Stimulated activated naive CD4-positive, alpha-beta T cell (primary cell): Measurements from ENCODE around the gene KRT7.
"Not testable (repeated sequence)": the region's sequence is repeated elsewhere in the genome, so short reads cannot be mapped to it uniquely, and the experiment has no call there.

ENCODE experiments used
- DNase-seq, 6 experiments: peaks; one replicate each; lab custom pipeline; 2025; lab: John Stamatoyannopoulos, UW

The KRT7 gene

GRCh38 chr12:52278575-52279421, 45.8 kb downstream of the KRT7 start:
- DNase-seq: peak; percentile 15 to 67 (median 48)

- no peak for DNase-seq
Measured at GRCh38 chr12:52279422-52280318, 46.6 kb downstream of the KRT7 start.

DNA sequence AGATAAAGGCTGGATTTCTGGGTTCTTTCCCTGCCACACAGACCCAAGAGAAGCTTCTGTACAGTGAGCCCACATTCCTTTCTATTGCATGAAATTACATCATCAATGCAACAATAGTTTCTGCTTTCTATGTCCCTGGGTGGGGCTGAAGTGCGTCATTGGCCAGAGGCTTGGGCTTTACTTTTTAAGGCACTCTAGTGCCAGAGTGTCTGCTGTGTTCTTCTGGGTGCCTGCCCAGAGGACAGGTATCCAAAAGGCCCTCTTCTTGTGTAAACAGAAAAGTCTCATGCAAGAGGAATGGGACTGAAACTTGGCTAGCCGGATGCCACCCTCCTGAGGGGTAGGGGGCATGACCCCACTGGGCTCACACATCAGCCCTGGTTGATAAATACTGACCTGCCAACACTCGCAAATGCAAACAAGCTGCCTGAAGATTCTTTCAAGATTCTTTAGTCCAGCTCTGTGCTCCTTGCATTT, 47.3 kb downstream of the KRT7 start:
- DNase-seq: no peak

DNA sequence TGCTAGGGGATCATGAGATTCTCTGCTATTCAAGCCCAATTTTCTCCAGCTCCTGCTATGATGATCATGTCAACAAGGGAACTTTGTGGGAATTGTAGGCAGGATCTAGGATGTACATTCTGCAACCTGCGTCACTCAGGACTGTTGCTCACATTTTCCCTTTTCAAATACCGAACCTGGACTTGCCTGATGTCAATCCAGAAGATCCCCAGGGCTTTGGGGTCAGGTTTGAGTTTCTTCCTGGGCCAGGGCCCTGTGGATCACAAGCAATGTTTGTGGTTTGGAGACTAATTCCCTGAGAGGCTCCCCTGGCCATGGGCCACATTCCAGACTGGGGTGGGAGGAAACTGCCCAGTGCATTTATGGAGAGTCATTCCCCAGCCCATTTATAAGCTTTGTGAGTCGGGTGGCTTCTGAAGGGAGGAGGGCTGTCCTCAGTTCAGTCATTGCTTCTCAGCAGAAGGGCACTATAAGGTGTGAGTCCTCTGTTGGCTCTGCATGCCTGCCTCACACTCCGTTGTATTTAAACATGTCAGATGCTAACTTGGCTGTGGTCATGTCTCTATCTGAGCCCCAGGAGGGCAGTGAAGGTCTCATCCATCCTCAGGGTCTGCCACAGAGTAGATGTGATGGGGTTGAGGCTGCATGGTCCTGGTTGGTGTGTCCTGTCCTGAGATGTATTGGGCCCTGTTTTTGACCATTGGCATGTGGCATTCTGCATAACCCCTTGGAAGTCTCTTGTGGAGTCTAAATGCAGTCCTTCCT, 47.9 kb downstream of the KRT7 start:
- no peak for DNase-seq

DNA sequence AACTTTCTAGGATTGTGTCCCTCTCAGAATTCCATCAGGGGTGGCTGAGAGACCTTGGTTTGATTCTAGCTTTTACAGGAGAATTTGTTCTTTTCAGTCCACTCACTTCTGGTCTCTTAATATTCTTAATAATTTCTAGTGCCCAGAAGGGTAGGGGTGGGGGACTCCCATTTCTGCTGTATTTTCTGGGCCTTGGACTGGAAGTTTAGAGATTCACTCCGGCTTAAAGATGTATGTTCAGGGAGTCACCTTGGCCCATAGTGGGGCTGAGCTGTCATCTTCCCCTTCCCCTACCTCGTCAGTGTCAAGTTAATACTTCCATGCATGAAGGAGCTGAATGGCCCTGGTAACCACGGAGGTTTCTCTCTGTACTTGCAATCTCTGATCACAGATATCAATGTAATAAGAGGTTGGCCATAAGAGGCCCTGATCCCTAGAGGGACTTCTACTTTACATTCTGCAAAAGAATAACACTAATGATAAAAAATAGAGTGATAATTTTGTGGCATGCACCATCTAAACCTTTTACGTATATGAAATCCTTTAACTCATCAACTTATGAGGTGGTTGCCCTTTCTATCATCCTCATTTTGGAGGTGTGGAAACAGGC, 51.6 kb downstream of the KRT7 start:
- no peak for DNase-seq

DNA sequence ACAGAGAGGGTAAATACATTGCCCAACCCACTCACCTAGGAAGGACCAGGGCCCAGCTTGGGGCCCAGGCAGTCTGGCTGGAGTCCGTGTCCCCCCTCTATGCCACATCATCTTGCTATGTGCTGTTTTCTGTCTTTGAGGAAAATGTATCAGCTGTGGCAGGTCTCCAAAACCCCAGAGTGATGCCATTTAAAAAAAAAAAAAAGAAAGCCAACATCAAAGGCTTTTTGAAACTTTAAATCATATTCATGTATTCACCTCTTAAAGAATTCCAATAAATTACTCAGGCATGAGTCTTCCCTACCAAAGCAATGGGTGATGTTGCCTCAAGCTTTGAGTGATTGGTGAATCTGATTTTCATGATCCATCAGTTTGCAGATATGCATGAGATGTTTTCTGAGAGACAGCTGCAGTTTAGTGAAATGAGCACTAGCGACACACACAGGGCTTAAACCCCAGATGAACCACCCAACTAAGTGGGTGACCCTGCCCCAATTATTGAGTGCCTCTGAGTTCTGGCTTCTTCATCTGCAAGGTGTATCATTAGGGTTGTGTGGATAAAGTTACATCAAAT, 52.2 kb downstream of the KRT7 start:
- no peak for DNase-seq

DNA sequence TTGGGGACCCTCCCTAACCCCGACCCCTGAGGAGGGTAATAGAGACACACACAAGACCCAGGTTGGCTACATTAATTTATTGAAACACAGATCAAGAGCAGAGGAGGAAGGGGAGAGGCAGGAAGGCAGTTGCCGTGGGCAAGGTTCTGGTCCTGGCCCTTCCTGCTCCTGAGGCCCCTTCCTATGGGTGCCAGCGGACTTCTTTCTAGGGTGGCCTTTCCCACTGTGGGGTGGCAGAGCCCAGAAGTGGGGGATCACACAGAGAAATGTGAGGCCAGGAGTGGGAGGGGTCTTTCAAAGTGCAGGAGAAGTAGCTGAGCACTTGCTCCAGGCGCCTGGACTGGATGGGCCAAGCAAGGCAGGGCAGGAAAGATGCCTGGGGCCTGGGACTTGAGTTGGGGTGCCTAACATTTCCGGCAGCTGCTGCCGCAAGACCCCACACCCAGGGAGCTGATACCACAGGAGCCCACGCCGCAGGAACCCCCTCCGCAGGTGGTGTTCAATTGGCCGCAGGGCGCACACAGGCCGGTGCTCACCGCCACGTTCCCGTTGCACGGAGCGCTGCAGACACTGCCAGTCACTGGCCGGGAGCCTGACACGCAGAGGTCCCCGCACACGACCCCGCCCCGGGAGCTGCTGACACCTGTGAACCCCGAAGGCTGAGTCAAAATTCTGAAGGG, 52.9 kb downstream of the KRT7 start:
- DNase-seq: no peak

DNA sequence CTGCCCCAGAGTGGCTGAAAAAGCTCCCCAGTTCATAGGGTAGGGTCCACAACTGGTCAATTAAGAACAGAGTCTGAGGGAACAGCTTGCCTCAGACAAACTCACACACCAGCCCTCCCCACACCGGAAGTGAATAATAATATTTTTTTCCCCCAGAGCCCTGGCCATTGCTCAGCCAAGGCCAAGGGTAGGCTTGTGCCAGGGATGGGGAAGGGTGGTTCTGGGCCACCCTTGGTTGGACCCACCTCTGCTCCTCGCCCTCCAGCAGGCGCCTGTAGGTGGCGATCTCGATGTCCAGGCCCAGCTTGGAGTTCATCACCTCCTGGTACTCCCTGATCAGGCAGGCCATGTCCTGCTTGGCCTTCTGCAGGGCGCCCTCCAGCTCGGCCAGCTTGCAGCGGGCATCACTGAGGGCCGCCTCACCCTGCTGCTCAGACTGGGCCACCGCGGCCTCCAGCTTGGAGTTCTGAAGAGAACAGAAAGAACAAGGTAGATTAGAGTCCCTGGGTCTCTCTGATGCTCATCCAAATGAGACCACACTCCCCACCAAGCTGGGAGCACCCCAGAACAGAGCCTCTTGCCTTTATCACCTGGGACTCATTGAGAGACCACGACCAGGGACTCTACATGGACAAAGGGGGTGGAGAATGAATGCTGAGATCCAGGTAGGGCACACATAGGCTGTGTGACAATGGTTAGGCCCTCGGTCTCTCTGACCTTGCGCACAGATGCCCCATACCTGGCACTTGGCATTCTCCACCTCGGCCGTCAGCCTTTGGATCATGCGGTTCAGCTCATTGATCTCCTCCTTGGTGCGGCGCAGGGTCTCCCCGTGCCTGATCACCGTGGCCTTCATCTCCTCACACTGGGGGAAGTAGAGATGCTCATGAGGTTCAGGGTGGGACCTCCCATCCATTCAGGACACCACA, 54.1 kb downstream of the KRT7 start:
- not testable (repeated sequence) for DNase-seq

DNA sequence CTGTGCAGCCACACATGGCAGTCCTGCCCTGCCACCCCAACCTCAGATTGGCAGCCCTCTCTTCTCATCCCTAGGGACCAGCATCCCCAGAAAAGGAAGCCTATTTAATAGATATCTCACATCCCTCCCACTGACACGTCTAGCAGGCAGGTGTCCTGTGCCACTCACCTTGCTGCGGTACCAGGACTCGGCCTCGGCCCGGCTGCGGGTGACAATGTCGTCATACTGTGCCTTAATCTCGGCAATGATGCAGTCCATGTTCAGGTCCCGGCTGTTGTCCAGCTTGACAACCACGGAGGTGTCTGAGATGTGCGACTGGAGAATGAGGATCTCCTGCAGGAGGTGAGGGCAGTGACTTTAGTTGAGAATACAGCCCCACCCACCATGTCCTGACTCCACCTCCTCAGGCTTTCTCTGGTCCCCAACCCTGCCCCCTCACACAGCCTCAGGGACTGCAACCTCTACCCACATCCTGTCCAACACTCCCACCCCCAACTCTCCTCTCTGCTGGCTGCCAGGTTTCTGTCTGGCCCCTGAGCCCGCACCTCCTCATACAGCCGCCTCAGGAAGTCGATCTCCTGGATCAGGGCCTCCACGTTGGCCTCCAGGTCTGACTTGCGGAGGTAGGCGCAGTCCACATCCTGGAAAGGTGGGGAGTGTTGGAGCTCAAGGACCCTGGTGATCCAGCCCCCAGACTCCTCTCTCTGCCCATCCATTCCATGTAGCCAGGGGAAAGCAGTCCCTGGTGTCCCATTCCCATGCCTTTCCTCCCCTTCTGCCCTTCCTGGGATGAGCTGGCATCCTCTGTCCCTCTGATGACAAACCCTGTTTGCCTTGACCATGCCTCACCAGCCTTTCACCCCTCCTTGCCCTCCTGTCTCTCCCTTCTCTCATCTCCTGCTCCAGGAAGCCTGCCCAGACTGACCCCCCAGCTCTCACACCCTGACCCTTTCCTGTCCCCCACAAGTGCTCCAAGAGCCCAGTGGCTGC, 55.1 kb downstream of the KRT7 start:
- not testable (repeated sequence) for DNase-seq

DNA sequence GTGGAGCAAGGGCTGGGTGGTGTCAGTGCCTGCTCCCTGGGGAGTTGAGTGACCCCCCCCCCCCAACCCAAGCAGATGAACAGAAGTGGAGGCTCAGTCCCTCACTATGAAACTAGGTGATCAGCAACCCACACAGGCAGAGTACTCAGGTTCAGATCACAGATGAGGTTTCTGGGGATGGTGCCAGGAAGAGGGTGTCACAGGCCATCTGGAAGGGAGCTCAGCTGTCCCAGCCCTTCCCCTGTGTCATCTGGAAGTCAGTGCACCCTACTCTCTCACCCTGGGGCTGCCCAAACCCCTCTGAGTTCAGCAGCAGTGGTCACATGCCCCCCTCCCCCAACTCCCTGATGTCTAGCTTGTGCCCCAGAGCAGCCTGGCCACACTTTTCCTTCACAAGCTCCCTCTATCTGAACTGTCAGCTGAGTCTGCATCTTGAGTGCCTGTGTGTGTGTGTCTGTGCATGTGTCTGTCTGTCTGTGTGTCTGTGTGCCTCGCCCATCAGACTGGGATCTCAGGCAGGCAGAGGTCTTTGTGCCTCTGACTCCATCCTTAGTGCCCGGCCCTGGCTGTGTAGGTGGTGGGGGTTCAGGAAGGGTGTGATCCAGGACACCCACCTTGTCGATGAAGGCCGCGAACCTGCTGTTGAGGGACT, 57.6 kb downstream of the KRT7 start:
- not testable (repeated sequence) for DNase-seq

DNA sequence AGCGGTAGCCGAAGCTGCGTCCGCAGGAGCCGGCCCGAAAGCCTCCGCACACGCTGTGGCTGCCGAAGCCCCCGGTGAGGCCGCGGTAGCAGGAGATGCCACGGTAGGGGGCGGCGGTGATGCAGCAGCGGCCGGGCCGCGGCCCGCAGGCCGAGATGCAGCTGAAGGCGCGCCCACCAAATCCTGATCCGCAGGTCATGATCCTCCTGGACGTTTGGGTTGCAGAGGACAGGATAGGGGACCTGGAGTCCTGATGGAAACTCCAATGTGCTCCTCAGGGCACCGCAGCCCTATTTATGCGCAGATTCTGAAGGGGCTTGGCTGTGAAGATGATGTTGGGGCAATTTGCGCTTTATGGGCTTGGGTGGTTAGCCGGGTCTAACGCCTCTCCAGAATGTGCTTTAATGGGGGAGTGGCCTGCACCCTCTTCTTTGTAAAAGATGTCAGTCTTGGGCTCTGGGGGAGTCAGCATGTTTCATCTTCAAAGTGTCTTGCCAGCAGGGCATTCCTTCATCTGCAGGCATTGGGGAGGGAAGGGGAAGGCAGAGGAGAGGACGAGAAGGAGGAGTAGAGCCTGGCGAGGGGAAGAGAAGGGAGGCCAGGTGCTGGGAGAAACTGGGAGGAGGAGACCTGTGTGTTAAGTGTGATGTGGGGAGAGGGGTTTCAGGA, 58.4 kb downstream of the KRT7 start, which contains the start of gene KRT81:
Gene KRT81, minus strand, starts transcription at position 268 of the 669 bp plus-strand sequence. Its CDS starts 69 bp downstream, at position 199.
- no peak for DNase-seq

GRCh38 chr12:52293926-52294325, 60.9 kb downstream of the KRT7 start:
- no peak for DNase-seq

DNA sequence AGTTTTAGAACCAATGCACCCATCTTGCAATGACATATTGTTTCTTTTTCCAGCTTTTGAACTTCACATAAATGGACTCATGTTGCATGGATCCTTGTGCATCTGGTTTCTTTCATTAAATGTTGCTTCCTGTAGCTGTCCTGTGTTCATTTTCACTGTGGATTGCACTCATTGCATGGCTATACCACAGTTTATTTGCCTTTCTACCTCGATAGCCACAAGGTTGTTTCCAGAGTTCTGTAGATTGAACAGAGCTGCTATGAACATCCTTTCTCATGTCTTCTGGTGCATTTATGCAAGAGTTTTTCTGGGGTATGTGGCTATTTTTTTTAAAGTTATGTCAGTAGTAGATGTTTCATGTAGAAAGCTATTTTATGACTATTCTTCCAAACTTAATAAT, 61.8 kb downstream of the KRT7 start:
- DNase-seq: no peak

DNA sequence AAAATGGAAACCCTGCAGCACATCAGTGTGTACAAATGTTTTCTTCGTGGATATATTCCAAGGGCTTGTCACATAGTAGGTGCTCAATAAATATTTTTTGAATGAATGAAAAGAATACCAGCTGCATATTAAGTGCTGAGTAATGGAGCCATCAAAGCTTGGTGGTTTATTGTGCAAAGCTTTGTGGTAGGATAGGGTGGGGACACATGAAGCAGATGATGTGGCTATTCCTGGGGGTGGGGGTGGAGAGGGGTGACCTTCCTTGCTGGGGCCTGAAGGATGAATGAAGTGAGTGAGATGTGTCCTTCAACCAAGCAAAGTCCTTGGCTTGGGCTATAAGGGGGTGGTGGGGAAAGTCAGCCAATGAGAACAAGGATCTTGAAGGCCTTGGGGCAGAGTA, 62.6 kb downstream of the KRT7 start:
- no peak for DNase-seq

- DNase-seq: no peak
Measured at GRCh38 chr12:52296572-52297215, 63.7 kb downstream of the KRT7 start.
